NK-92 (cell line): ENCODE results near the gene SCARB2.

Experiments
- DNase-seq: peaks from one replicate; lab custom pipeline; 2025; ENCODE audit not compliant: unreplicated experiment; lab: John Stamatoyannopoulos, UW

SCARB2 gene

GRCh38 chr4:76199664-76200211, 13.9 kb downstream of the SCARB2 start:
- no peak for DNase-seq

GRCh38 chr4:76198411-76199237, 15.0 kb downstream of the SCARB2 start:
- DNase-seq, result no peak

DNA sequence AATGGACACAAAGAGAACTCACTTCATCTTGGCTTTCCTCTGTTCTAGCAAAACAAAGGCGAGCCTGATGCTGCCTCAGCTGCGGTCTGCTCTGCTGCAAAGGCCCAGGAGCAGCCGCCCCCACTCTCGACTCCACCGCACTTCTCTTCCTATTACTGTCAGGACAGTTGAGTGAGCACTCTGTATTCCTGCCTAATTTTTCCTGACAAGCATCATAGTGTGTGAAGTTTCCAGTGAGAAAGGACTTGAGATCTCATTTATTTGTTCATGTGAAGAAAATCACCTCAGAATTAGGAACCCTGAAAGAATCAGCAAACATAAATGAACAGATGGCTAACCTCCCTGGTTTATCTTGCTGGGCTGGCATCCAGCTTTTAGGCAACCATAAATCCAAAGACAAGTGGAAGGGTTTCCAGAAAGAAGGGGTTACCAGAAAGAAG, 15.6 kb downstream of the SCARB2 start:
- DNase-seq, result no peak

DNA sequence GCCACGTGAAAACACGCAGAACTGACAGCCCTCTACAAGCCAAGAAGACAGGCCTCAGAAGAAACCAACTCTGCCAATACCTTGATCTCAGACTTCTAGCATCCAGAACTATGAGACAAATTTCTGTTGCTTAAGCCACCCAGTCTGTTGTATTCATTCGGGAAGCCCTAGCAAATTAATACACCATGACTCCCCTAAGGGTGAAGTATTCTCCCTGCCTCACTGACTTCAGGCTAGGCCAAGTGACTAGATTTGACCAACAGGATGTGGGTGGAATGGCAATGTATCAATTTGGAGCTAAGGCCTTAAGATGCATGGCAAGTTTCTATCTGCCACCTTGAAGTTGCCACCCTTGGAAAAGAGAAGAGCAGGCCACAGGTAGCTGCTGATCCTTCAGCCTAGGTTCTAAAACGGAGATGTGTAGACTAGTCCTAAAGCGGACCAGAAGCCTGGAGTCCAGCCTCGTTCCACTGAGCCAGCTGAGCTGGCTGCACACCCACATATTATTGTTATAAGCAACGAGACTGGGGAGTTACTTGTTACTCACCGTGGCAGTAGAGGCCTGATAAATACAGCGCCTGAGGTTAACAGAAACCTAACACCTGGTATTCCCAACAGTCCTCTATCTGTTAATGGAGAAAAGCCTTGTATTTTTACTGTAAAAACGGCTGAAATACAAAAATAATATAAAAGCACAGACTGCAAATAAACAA, 16.4 kb downstream of the SCARB2 start:
- DNase-seq, result no peak

DNA sequence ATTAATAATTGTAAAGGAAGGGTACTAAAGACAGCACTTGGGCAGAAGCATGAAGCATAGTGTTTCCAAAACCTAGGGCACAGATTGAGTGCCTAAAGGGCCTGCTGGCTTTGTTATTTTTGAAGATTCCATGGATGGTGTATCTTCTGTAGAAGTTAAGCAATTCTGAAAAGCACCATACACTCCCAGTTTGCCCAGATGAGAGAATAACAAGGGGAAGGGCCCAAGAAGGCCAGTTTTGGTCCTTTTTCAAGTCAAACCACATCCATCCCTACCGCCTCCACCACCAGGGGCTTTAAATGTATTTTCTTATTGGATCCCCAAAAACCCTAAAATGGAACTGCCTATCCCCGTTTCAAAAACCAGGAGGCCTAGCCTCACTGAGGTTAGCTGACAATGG, 17.2 kb downstream of the SCARB2 start:
- DNase-seq, result no peak

- no peak for DNase-seq
Measured at GRCh38 chr4:76195326-76195725, 18.3 kb downstream of the SCARB2 start.

DNA sequence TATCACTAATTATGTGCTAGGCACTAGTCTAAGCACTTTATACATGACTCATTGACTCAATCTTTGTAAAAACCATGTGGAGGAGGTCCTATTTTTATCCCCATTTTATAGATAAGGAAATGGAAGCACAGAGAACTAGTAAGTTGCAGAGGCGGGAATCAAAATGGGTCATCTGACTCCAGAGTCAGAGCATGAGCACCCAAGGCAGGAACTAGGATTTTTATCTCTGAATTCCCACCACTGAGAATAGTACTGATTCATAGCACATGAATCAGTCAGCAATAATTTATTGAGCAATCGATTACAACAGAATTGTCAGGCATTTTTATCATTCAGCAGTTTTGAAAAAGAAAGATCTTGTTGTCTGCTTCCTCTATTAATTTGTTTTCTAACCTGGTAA, 19.3 kb downstream of the SCARB2 start:
- DNase-seq, result no peak

DNA sequence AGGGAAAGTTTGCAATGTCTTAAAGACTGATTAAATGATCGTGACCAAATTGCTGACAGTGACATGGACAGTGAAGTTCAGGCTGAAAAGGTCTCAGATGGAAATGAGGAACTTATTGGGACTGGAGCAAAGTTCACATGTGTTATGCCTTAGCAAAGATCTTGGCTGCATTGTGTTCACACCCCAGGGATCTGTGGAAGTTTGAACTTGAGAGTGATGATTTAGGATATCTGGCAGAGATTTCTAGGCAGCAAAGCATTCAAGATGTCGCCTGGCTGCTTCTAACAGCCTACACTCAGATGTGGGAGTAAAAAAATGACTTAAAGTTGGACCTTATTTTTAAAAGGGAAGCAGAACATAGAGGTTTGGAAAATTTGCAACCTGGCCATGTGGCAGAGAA, 21.4 kb downstream of the SCARB2 start:
- no peak for DNase-seq

- no peak for DNase-seq
Measured at GRCh38 chr4:76188557-76188956, 25.1 kb downstream of the SCARB2 start.

DNA sequence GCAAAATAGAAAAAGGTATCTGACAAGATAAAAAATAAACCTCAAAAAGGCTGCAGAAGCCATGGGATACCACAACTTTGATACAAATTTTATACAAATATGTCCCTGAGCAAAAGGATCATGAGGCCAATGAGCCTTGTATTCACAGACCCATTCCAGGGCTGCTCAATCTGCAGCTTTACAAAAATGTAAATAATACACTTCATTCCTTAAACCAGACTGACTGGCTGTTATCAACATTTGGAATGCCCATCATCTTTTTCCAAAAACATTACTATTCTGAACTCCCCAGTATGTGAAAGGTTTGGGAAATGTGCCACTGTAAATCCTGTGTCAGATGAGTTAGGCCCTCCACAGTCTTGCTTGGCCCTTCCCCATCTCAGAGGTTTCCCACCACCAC, 25.5 kb downstream of the SCARB2 start:
- no peak for DNase-seq

DNA sequence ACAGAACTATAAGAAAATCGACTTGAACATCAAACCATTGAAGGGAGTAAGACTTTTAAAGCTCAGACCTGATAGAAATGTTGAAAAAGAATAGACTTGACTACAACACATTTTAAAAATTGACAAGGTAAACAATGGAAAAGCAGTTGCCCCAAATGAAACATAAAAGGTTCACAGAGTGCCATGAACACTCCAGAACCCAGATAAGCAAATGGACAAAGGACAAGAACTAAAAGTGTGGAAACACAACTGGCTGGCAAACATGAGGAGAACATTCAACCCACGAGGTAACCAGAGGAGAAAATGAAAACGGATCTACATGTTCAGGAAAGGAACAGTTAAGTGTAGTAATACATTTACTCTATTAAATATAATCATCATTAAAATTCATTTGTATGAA, 26.5 kb downstream of the SCARB2 start:
- DNase-seq, result no peak

DNA sequence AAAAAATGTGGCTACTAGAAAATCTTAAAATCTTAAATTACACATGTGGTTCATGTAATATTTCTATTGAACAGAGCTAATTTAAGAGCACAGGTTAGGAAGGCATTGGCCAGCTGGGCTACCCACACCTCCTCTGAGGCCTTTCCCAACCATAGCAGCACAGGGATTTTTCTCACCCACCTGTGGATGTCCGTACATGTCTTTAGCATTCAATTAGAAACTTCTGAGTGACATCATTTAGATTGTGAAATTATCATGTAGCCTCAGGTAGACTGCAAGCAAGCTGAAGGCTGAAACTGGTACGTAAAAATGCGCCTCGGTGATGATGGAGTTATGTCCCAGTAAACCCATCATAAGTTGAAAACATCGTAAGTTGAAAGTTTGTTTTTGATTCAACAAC, 31.2 kb downstream of the SCARB2 start:
- no peak for DNase-seq

DNA sequence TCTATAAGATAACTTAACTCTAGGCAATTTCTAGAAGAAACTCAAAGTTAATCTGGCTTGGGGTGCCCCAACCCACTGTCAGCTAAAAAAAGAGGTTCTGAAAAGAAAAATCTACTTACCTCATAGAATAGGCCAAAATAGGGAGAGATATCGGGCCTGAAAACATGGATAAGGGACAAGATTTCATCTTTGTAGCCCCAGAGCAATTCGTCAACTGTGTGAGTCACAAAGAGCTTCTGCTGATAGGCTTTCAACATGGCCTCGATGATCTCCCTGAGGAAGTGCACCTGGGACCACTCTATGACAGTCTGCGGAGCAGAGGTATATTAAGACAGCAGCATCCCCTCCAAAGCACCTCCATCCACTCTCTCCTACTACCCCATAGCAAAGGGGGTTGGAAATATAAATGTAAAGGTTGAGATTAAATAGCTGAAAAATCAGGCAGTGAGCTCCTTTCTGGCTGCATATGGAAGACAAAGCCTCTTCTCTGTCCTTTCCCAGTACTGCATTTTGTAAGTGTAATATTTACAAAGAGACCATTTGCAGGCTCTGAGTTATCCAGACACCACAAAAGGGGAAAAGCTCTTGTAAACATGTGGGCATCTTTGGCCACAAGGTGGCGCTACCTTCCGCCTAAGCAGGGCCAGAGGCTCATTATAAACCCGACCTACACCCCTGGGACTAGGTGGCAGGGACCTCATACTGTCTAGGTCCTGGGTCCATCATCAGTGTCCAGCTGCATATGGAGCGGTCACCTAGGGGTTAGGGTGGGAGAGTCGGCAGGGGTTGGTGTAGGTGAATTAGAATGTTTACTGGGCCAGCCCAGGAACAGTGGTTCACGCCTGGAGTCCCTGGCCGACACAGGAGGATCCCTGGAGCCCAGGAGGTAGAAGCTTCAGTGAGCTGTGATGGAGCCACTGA, 34.0 kb downstream of the SCARB2 start:
- no peak for DNase-seq

GRCh38 chr4:76178296-76178695, 35.3 kb downstream of the SCARB2 start:
- DNase-seq, result no peak

- no peak for DNase-seq
Measured at GRCh38 chr4:76177709-76178108, 35.9 kb downstream of the SCARB2 start.

DNA sequence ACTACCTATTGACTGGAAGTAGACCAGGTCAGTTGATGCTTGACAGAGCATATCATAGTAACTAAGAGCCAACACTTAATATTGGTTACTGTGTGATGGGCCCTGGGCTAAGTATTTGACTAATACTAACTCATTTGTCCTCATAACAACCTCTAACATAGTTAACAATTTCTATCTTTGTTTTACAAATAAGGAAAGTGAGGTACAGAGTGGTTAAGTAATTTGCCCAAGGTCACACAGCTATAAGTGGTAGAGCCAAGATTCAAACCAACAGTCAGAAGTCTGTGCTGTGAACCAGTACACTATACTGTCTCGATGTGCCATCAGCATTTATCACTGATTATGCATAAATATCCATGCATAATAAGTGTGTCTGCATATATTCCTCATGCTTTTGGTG, 38.3 kb downstream of the SCARB2 start:
- DNase-seq, result no peak

DNA sequence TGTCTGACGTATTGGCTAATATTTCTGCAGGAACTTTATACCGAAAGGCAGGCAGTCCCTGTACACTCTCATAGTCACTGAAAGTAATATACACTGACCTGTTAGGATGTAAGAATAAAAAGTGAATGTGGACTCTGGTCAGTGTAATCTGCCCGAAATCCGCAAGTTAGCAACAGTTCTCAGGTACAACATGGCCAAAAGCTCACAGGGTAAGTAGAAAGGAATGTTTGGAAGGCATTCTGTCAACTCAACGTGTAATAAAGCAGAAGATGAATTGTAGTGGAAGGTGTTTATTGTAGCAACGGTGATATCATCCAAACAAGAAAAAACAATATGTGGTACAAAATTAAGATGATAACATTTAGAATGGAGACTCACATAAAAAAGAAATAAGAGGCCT, 39.4 kb downstream of the SCARB2 start:
- no peak for DNase-seq

DNA sequence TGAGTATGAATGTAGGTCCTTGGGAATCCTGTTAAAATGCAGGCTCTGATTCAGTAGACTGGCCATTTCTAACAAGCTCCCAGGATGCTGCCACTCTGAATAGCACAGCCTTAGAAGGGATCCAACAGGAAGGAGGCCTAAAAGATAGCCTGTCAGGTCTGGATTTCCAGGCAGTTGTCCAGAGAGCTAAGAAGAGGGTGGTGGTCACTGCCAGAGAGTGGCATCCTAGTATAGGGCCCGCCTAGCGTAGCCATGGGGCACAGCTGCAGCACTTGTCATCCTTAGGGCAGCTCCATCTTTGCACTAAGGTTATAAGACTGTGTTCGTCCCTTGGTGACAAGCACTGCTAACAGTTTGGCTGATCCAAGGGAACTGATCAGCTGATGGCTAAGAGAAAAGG, 44.9 kb downstream of the SCARB2 start:
- DNase-seq, result no peak

GRCh38 chr4:76166480-76166879, 47.1 kb downstream of the SCARB2 start:
- no peak for DNase-seq

GRCh38 chr4:76160355-76160754, 53.3 kb downstream of the SCARB2 start:
- DNase-seq, result no peak

DNA sequence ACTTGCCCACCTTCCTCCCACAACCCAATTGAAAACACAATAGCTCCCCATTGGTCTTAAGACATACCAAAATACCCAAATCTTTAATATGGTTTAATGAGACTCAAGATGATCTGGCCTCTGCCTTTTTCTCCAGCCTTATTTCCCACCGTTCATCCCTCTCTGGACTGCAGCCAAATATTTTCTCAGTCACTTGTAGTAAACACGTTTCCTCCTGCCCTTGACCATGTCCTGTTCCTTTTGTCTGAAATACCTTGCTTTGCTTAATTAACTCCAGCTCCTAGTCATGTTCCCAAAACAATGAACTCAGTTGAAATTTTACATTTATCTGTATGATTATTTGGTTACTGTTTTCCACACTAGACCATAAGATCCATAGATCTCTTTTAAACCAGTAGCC, 57.0 kb downstream of the SCARB2 start:
- DNase-seq, result no peak
